Loucy (cell line): ENCODE results near the gene SPAG17.

Source experiments
- H2AFZ ChIP-seq: fragments of 200-600 bp; sonication (generic); 2 replicates; pipeline ENCODE4 v1.6.0; 2016; ENCODE audit warnings: antibody characterized with exemption, mild to moderate bottlenecking, low read length, moderate library complexity
- H3F3A ChIP-seq: fragments of 200-600 bp; 2 replicates; pipeline ENCODE4 v1.6.0; 2016; ENCODE audit warnings: antibody characterized with exemption, low read depth, mild to moderate bottlenecking
- H3K27me3 ChIP-seq: fragments of 200-600 bp; sonication (generic); 2 replicates; pipeline ENCODE4 v1.6.1; 2014; ENCODE audit warnings: low read length, mild to moderate bottlenecking; ENCODE audit not compliant: insufficient read depth, poor library complexity, severe bottlenecking
- H3K36me3 ChIP-seq: fragments of 200-600 bp; sonication (generic); 2 replicates; pipeline ENCODE4 v1.6.1; 2016; ENCODE audit warnings: low read length; ENCODE audit not compliant: insufficient read depth
- H3K4me1 ChIP-seq: fragments of 200-600 bp; sonication (generic); 2 replicates; pipeline ENCODE4 v1.5.1; 2014; ENCODE audit warnings: low read length, mild to moderate bottlenecking; ENCODE audit not compliant: insufficient read depth, poor library complexity, severe bottlenecking
- H3K4me2 ChIP-seq: fragments of 200-600 bp; sonication (generic); 2 replicates; pipeline ENCODE4 v1.6.0; 2014; ENCODE audit warnings: antibody characterized with exemption, low read length, low read depth, mild to moderate bottlenecking; ENCODE audit not compliant: poor library complexity, severe bottlenecking
- H3K4me3 ChIP-seq: fragments of 200-600 bp; sonication (generic); 2 replicates; pipeline ENCODE4 v1.5.1; 2014; ENCODE audit warnings: low read length, mild to moderate bottlenecking, mixed read lengths; ENCODE audit not compliant: poor library complexity, severe bottlenecking
- H3K79me2 ChIP-seq: fragments of 200-600 bp; sonication (generic); 2 replicates; pipeline ENCODE4 v1.6.1; 2014; ENCODE audit warnings: low read length; ENCODE audit not compliant: insufficient read depth
- H3K9ac ChIP-seq: fragments of 200-600 bp; sonication (generic); 2 replicates; pipeline ENCODE4 v1.6.0; 2014; ENCODE audit warnings: mild to moderate bottlenecking, low read depth, low read length, moderate library complexity; ENCODE audit not compliant: poor library complexity, severe bottlenecking
- H3K9me2 ChIP-seq: fragments of 200-600 bp; sonication (generic); replicated peaks from 2 replicates; pipeline ENCODE4 v1.6.1; 2016; ENCODE audit warnings: low read depth, low read length, mixed read lengths
- H3K9me3 ChIP-seq: fragments of 200-600 bp; sonication (generic); 2 replicates; pipeline ENCODE4 v1.6.1; 2014; ENCODE audit warnings: mild to moderate bottlenecking, antibody characterized with exemption, low read length, low read depth; ENCODE audit not compliant: insufficient read depth
- H4K20me1 ChIP-seq: fragments of 200-600 bp; sonication (generic); 2 replicates; pipeline ENCODE4 v1.6.0; 2014; ENCODE audit warnings: antibody characterized with exemption, low read length, mild to moderate bottlenecking; ENCODE audit not compliant: insufficient read depth, poor library complexity, severe bottlenecking
- EZH2phosphoT487 ChIP-seq: fragments of 200-600 bp; IDR thresholded peaks from 2 replicates; pipeline ENCODE4 v1.6.1; 2018; ENCODE audit warnings: antibody characterized with exemption, mild to moderate bottlenecking, moderate library complexity, borderline replicate concordance
- TF ChIP-seq, protein P1 (sequence below): fragments of 200-600 bp; sonication (generic); conservative IDR thresholded peaks from 2 replicates; pipeline ENCODE4 v1.5.1; 2014; ENCODE audit warnings: mild to moderate bottlenecking, antibody characterized with exemption, low read length

The SPAG17 gene

DNA sequence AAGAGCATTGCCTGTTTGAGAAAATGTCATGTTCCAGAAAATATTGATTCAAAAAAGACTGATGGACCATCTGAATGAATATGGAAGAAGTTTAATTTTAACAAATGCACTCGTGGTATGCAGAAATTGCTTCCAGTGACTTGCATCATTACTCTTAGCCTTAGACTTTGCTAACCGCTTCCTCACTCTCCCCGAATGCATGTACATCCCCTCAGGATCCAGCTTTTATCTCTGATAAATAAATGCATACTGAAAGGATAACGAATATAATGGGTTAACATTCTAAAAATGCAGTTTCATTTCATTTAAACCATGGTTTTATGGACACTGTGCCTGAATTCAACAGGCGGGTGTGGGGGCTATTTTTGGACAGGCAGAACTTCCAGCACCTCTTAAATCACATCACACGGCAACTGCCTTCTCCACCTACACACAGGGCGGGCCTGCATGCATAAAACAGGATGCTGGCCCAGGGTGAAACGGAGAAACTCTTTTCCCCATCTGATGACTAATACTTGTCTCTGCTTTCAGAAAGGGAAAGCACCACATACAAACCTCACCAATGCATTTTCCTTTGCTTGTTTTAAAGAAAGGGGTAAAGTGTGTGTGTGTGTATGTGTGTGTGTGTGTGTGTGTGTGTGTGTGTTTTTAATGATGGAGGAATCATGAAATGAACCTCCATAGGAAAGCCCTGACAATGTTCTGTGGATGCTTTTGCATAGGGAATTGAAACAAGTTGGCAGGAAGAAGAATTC is 48.7 kb downstream of the SPAG17 start:
- H3K4me1 ChIP-seq, result no peaks in the 10 kb centered on the region
- H3K79me2 ChIP-seq, result no peaks in the 10 kb centered on the region
- H3K9ac ChIP-seq, result no peak overlapping the region
- H3K9me2 ChIP-seq, result no peaks in the 10 kb centered on the region
- no peak overlapping the region for H3K4me2 ChIP-seq
- H3K9me3 ChIP-seq, result no peaks in the 10 kb centered on the region
- no peaks in the 10 kb centered on the region for H3K36me3 ChIP-seq
- no peaks in the 10 kb centered on the region for H3F3A ChIP-seq
- no peaks in the 10 kb centered on the region for H3K27me3 ChIP-seq
- H4K20me1 ChIP-seq, result no peaks in the 10 kb centered on the region
- H3K4me3 ChIP-seq, result no peak overlapping the region
- no peak overlapping the region for H2AFZ ChIP-seq
- TF ChIP-seq, protein P1, sequence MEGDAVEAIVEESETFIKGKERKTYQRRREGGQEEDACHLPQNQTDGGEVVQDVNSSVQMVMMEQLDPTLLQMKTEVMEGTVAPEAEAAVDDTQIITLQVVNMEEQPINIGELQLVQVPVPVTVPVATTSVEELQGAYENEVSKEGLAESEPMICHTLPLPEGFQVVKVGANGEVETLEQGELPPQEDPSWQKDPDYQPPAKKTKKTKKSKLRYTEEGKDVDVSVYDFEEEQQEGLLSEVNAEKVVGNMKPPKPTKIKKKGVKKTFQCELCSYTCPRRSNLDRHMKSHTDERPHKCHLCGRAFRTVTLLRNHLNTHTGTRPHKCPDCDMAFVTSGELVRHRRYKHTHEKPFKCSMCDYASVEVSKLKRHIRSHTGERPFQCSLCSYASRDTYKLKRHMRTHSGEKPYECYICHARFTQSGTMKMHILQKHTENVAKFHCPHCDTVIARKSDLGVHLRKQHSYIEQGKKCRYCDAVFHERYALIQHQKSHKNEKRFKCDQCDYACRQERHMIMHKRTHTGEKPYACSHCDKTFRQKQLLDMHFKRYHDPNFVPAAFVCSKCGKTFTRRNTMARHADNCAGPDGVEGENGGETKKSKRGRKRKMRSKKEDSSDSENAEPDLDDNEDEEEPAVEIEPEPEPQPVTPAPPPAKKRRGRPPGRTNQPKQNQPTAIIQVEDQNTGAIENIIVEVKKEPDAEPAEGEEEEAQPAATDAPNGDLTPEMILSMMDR, result no peak
- no peak for TF ChIP-seq EZH2phosphoT487

GRCh38 chr1:118132000-118132399 is 53.0 kb downstream of the SPAG17 start:
- Histone ChIP-seq H3K4me1 (no peaks in the 10 kb centered on the region), H3K79me2 (no peaks in the 10 kb centered on the region)

GRCh38 chr1:118128761-118129160 is 56.3 kb downstream of the SPAG17 start:
- no peaks in the 10 kb centered on the region for H3K9me2 ChIP-seq
- H3K79me2 ChIP-seq, result no peaks in the 10 kb centered on the region
- H3K9me3 ChIP-seq, result no peaks in the 10 kb centered on the region
- no peaks in the 10 kb centered on the region for H3F3A ChIP-seq
- no peaks in the 10 kb centered on the region for H3K4me1 ChIP-seq
- no peaks in the 10 kb centered on the region for H3K27me3 ChIP-seq
- H4K20me1 ChIP-seq, result no peaks in the 10 kb centered on the region
- H3K9ac ChIP-seq, result no peak overlapping the region
- no peak overlapping the region for H2AFZ ChIP-seq
- no peak overlapping the region for H3K4me3 ChIP-seq
- H3K4me2 ChIP-seq, result no peak overlapping the region
- no peaks in the 10 kb centered on the region for H3K36me3 ChIP-seq
- no peak for TF ChIP-seq EZH2phosphoT487
- TF ChIP-seq, protein P1, result no peak

More at GRCh38 chr1:118132000-118132399, 53.0 kb downstream of the SPAG17 start:
- no peaks in the 10 kb centered on the region for H3K9me2 ChIP-seq
- H3K9me3 ChIP-seq, result no peaks in the 10 kb centered on the region
- H3K27me3 ChIP-seq, result no peaks in the 10 kb centered on the region
- H4K20me1 ChIP-seq, result no peaks in the 10 kb centered on the region
- no peak overlapping the region for H2AFZ ChIP-seq
- H3K36me3 ChIP-seq, result no peaks in the 10 kb centered on the region
- TF ChIP-seq, protein P1, result no peak
- TF ChIP-seq EZH2phosphoT487, result no peak
- H3K4me2 ChIP-seq, result no peak overlapping the region
- H3K4me3 ChIP-seq, result no peak overlapping the region
- H3F3A ChIP-seq, result no peaks in the 10 kb centered on the region
- no peak overlapping the region for H3K9ac ChIP-seq
